ENCODE data around the gene CILP. TPM values are rescaled to one million over a fixed set of nuclear protein-coding genes. Genes with fewer than 3 reads are reported as not detected.

Gene CILP
- total RNA-seq, 4 donors from 2014 or later: 40.4 to 166 (median 93.8) TPM

DNA sequence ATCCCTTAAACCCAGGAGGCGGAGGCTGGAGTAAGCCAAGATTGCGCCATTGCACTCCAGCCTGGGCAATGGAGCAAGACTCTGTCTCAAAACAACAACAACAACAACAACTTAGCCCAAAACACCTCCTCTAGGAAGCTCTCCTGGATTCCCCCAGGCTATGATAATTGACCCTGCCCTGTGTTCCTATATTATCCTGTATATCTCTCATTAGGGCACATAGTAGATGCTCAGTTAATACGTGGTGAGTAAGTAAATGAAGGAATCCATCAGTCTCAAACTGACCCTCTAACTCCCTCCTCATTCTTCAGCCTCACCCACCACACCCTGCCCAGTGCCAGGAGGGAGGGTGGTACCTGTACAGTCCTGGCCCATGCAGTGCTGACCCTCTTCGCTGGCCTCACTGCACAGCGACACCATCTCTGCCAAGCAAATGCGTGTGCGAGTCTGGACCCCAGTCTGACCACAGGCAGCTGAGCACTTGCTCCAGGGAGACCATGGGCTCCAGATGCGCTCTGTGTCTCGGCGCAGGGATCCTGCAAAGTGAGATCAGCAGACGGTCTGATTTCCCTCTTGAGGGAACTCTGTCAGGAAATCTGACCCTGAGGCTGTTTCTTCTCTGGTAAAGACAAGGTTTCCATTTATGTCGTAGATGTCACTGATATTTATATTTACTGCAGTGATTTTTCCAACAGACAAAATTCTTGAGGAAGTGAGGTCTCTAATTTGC, 6.2 kb downstream of the CILP start:
- H3K36me3 ChIP-seq: no peaks in the 10 kb centered on the region
- no peaks in the 10 kb centered on the region for H3K27me3 ChIP-seq
- H3K9me3 ChIP-seq: no peaks in the 10 kb centered on the region
- no peak overlapping the region for H3K27ac ChIP-seq (replicated peaks in 1 of 4)
- no peak for TF ChIP-seq CTCF (IDR thresholded peaks at IDR 0.05)
- no peak for TF ChIP-seq POLR2AphosphoS5 (IDR thresholded peaks at IDR 0.05)
- TF ChIP-seq POLR2A (IDR thresholded peaks at IDR 0.05; ENCODE audit: low read depth): no peak
- no peak for TF ChIP-seq EP300 (IDR thresholded peaks at IDR 0.05)
- 94% methylated on average over 10 of the region's 12 CpGs for WGBS
- intact Hi-C loops (cut with DNase I): no loop called here
- H3K4me1 ChIP-seq: no peaks in the 10 kb centered on the region
- no peak overlapping the region for H3K4me3 ChIP-seq
- no peak for DNase-seq (ENCODE audit: extremely low spot score)

DNA sequence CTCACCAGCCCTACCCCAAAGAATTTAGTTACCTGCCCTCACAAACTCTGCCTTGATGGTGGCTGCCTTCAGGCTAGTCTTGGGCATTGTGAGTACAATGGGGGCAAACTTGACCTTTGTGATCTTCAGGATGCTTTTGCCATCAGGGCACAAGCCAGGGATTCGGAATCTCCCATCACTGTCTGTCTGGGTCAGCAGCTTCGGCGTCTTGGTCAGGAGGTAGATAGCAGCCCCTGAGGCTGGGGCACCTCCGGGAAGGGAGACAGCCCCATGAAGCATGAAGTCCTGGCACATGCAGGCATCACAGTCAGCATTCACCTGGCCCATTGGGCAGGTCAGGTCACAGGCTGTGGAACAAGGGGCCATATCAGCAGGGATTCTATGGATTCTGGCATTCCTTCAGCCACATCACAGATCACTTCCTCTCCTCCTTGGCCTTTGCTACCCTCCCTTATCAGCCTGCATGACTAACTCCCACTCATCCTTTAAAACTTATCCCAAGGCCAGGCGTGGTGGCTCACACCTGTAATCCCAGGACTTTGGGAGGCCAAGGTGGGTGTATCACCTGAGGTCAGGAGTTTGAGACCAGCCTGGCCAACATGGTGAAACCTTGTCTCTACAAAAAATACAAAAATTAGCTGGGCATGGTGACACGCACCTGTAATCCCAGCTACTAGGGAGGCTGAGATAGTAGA, 6.9 kb downstream of the CILP start:
- no peaks in the 10 kb centered on the region for H3K36me3 ChIP-seq
- H3K27me3 ChIP-seq: no peaks in the 10 kb centered on the region
- H3K4me1 ChIP-seq: no peaks in the 10 kb centered on the region
- TF ChIP-seq CTCF (IDR thresholded peaks at IDR 0.05): no peak
- no peak for TF ChIP-seq POLR2A (IDR thresholded peaks at IDR 0.05; ENCODE audit: low read depth)
- TF ChIP-seq POLR2AphosphoS5 (IDR thresholded peaks at IDR 0.05): no peak
- TF ChIP-seq EP300 (IDR thresholded peaks at IDR 0.05): no peak
- no peak overlapping the region for H3K4me3 ChIP-seq
- H3K9me3 ChIP-seq: no peaks in the 10 kb centered on the region
- H3K27ac ChIP-seq (replicated peaks in 1 of 4): no peak overlapping the region
- 94% methylated on average over 6 of the region's 6 CpGs for WGBS
- intact Hi-C loops (cut with DNase I): no loop called here
- DNase-seq (ENCODE audit: extremely low spot score): no peak

DNA sequence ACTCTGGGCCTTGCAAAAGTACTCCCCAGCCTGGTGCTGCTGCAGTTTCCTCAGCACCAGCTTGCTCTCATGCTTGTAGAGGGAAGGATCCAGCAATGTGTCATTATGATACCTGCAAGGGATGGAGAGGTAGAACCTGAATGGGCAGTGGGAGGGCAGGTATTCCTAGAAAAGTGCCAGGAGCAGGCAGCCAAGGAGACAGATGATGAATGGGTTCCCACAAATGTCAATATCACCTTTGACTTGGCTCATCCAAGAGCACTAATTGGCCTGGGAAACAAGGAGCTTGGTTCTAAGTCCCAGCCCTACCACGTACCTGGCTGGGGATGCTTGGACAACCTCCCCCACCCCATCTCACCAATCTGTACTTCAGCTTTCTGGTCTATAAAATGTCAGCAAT, 9.4 kb downstream of the CILP start:
- intact Hi-C loops (cut with DNase I): no loop called here
- no peak for DNase-seq (ENCODE audit: extremely low spot score)
- TF ChIP-seq CTCF (IDR thresholded peaks at IDR 0.05): no peak
- no peak for TF ChIP-seq POLR2AphosphoS5 (IDR thresholded peaks at IDR 0.05)
- no peak for TF ChIP-seq POLR2A (IDR thresholded peaks at IDR 0.05; ENCODE audit: low read depth)
- no peak for TF ChIP-seq EP300 (IDR thresholded peaks at IDR 0.05)
- Histone ChIP-seq H3K9me3 (no peaks in the 10 kb centered on the region), H3K4me3 (no peak overlapping the region), H3K27ac (replicated peaks in 1 of 4) (no peak overlapping the region), H3K4me1 (no peaks in the 10 kb centered on the region), H3K36me3 (peaks cover 0 to 3% (median 0%) of the 10 kb centered on the region in 4 donors), H3K27me3 (no peaks in the 10 kb centered on the region)
- WGBS: 89% methylated on average over 1 of the region's 1 CpG

DNA sequence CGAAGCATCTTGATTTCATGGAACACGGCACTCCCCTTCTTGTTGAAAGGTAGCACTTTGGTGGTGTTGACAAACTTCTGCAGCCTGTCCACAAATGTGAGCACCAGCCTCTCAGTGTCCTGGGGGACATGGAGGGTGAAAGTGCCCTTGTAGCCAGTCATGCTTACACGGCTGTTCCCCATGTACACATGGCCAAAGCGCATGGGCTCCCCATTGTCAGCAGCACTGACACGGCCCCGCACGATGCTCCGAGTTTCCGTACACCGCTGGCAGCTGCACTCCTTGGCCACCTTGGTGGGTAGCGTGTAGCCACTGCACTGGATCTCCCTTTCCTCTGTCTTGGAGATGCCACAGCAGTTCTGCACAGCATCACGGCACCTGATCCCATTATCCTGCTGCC, 12.7 kb downstream of the CILP start:
- TF ChIP-seq EP300 (IDR thresholded peaks at IDR 0.05) (no peak), POLR2A (IDR thresholded peaks at IDR 0.05; ENCODE audit: low read depth) (no peak), CTCF (IDR thresholded peaks at IDR 0.05) (no peak), POLR2AphosphoS5 (IDR thresholded peaks at IDR 0.05) (no peak)
- Histone ChIP-seq H3K36me3 (peaks cover 0 to 3% (median 0%) of the 10 kb centered on the region in 4 donors), H3K27ac (replicated peaks in 1 of 4) (no peak overlapping the region), H3K27me3 (no peaks in the 10 kb centered on the region), H3K9me3 (no peaks in the 10 kb centered on the region), H3K4me1 (peaks cover 0 to 14% (median 12%) of the 10 kb centered on the region in 4 donors), H3K4me3 (no peak overlapping the region)
- intact Hi-C loops (cut with DNase I): no loop called here
- 97% methylated on average over 10 of the region's 12 CpGs for WGBS
- DNase-seq (ENCODE audit: extremely low spot score): no peak

Measured in esophagus muscularis mucosa (tissue), 4 donors.